Measurements from ENCODE around the gene MMP24.

Gene MMP24

DNA sequence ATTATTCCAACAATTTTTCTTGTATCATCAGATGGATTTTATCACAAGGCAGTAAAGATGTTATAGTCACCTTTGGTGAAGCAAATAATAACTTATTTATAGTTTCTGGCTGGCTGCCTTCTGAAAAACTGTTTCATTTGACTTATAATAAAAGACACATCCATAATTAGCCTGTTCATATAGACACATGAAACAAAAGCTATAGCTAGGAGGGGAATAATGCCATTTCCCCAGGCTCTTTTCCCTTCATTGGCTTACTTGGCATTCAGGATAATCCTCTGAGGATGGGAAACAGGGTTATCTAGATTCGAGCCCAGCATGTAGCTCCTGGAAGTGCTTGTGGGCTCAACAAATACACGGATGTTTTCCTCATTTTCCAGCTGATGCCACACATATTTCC, 17.5 kb downstream of the MMP24 start:
- H3K4me3 ChIP-seq (ENCODE audit: low read length) = no peak overlapping the region
- no peak overlapping the region for H3K4me2 ChIP-seq (ENCODE audit: low read length)
- no peaks in the 10 kb centered on the region for H4K20me1 ChIP-seq (ENCODE audit: control insufficient read depth, insufficient read depth, low read depth, low read length)
- no peak overlapping the region for H3K27ac ChIP-seq (ENCODE audit: low read depth, low read length)
- H3K9me2 ChIP-seq (replicated peaks; ENCODE audit: control insufficient read depth, low read length) = no peaks in the 10 kb centered on the region
- H3K36me3 ChIP-seq (ENCODE audit: control insufficient read depth, low read length) = no peaks in the 10 kb centered on the region
- no peaks in the 10 kb centered on the region for H3K79me2 ChIP-seq (ENCODE audit: control insufficient read depth, low read length)
- H3K27me3 ChIP-seq (ENCODE audit: control insufficient read depth, low read length) = peaks cover 12% of the 10 kb centered on the region
- H3F3A ChIP-seq (ENCODE audit: control insufficient read depth, insufficient read depth) = no peaks in the 10 kb centered on the region
- TF ChIP-seq EZH2phosphoT487 (IDR thresholded peaks at IDR 0.05; ENCODE audit: borderline replicate concordance, low read length) (no peak), CTCF (IDR thresholded peaks at IDR 0.05; ENCODE audit: low read depth, low read length, poor library complexity, severe bottlenecking) (no peak)
- H3K9me3 ChIP-seq (ENCODE audit: control insufficient read depth, insufficient read depth, low read length) = no peaks in the 10 kb centered on the region
- no peaks in the 10 kb centered on the region for H3K4me1 ChIP-seq (ENCODE audit: control insufficient read depth, low read length)

GRCh38 chr20:35246723-35247122, 20.2 kb downstream of the MMP24 start:
- Histone ChIP-seq H4K20me1 (ENCODE audit: control insufficient read depth, insufficient read depth, low read depth, low read length) (no peaks in the 10 kb centered on the region), H3K36me3 (ENCODE audit: control insufficient read depth, low read length) (no peaks in the 10 kb centered on the region), H3K9me3 (ENCODE audit: control insufficient read depth, insufficient read depth, low read length) (no peaks in the 10 kb centered on the region), H3K4me2 (ENCODE audit: low read length) (no peak overlapping the region), H3K4me1 (ENCODE audit: control insufficient read depth, low read length) (no peaks in the 10 kb centered on the region), H3F3A (ENCODE audit: control insufficient read depth, insufficient read depth) (no peaks in the 10 kb centered on the region), H3K27me3 (ENCODE audit: control insufficient read depth, low read length) (no peaks in the 10 kb centered on the region), H3K9me2 (replicated peaks; ENCODE audit: control insufficient read depth, low read length) (no peaks in the 10 kb centered on the region), H3K79me2 (ENCODE audit: control insufficient read depth, low read length) (no peaks in the 10 kb centered on the region), H3K27ac (ENCODE audit: low read depth, low read length) (no peak overlapping the region), H3K4me3 (ENCODE audit: low read length) (no peak overlapping the region)
- no peak for TF ChIP-seq EZH2phosphoT487 (IDR thresholded peaks at IDR 0.05; ENCODE audit: borderline replicate concordance, low read length)
- TF ChIP-seq CTCF (IDR thresholded peaks at IDR 0.05; ENCODE audit: low read depth, low read length, poor library complexity, severe bottlenecking) = no peak

GRCh38 chr20:35248641-35249475, 22.4 kb downstream of the MMP24 start:
- no peaks in the 10 kb centered on the region for H3K9me2 ChIP-seq (replicated peaks; ENCODE audit: control insufficient read depth, low read length)
- H4K20me1 ChIP-seq (ENCODE audit: control insufficient read depth, insufficient read depth, low read depth, low read length) = no peaks in the 10 kb centered on the region
- no peaks in the 10 kb centered on the region for H3K79me2 ChIP-seq (ENCODE audit: control insufficient read depth, low read length)
- no peaks in the 10 kb centered on the region for H3K36me3 ChIP-seq (ENCODE audit: control insufficient read depth, low read length)
- no peaks in the 10 kb centered on the region for H3K4me1 ChIP-seq (ENCODE audit: control insufficient read depth, low read length)
- no peak overlapping the region for H3K27ac ChIP-seq (ENCODE audit: low read depth, low read length)
- no peak overlapping the region for H3K4me3 ChIP-seq (ENCODE audit: low read length)
- no peak for TF ChIP-seq CTCF (IDR thresholded peaks at IDR 0.05; ENCODE audit: low read depth, low read length, poor library complexity, severe bottlenecking)
- H3F3A ChIP-seq (ENCODE audit: control insufficient read depth, insufficient read depth) = no peaks in the 10 kb centered on the region
- H3K27me3 ChIP-seq (ENCODE audit: control insufficient read depth, low read length) = no peaks in the 10 kb centered on the region
- no peaks in the 10 kb centered on the region for H3K9me3 ChIP-seq (ENCODE audit: control insufficient read depth, insufficient read depth, low read length)
- H3K4me2 ChIP-seq (ENCODE audit: low read length) = no peak overlapping the region

Data from DOHH2 (cell line).